Hepatocyte (in vitro differentiated cells): ENCODE data around the gene GZF1. TPM values are rescaled to one million over a fixed set of nuclear protein-coding genes. Genes with fewer than 3 reads are reported as not detected.

Experiments used
- DNase-seq: peaks from one replicate; pipeline ENCODE4 v3.0.0-alpha.2; 2016; ENCODE audit warnings: low spot score
- H2AFZ ChIP-seq: fragments of 200-600 bp; sonication (generic); 2 replicates; pipeline ENCODE4 v1.6.0; 2016; ENCODE audit warnings: antibody characterized with exemption, mild to moderate bottlenecking
- H3K27ac ChIP-seq: fragments of 200-600 bp; sonication (generic); 2 replicates; pipeline ENCODE4 v1.5.1; 2016; ENCODE audit warnings: mild to moderate bottlenecking
- H3K27me3 ChIP-seq: fragments of 200-600 bp; sonication (generic); 2 replicates; pipeline ENCODE4 v1.6.1; 2016
- H3K36me3 ChIP-seq: fragments of 200-600 bp; sonication (generic); replicated peaks from 2 replicates; pipeline ENCODE4 v1.5.1; 2016; ENCODE audit warnings: low read depth; ENCODE audit not compliant: insufficient read depth
- H3K4me1 ChIP-seq: fragments of 200-600 bp; sonication (generic); 2 replicates; pipeline ENCODE4 v1.5.1; 2016; ENCODE audit warnings: mild to moderate bottlenecking, moderate library complexity; ENCODE audit not compliant: insufficient read depth
- H3K4me2 ChIP-seq: fragments of 200-600 bp; sonication (generic); 2 replicates; pipeline ENCODE4 v1.6.0; 2016
- H3K4me3 ChIP-seq: fragments of 200-600 bp; sonication (generic); 2 replicates; pipeline ENCODE4 v1.5.1; 2016; ENCODE audit warnings: mild to moderate bottlenecking
- H3K79me2 ChIP-seq: fragments of 200-600 bp; sonication (generic); 2 replicates; pipeline ENCODE4 v1.6.0; 2017; ENCODE audit warnings: mild to moderate bottlenecking
- H3K9me2 ChIP-seq: fragments of 200-600 bp; sonication (generic); replicated peaks from 2 replicates; pipeline ENCODE4 v1.6.0; 2017; ENCODE audit warnings: mild to moderate bottlenecking; ENCODE audit not compliant: insufficient read depth
- H3K9me3 ChIP-seq: fragments of 200-600 bp; sonication (generic); 2 replicates; pipeline ENCODE4 v1.5.1; 2016; ENCODE audit warnings: low read depth, mild to moderate bottlenecking
- H4K20me1 ChIP-seq: fragments of 200-600 bp; sonication (generic); 2 replicates; pipeline ENCODE4 v1.6.0; 2016; ENCODE audit warnings: mild to moderate bottlenecking; ENCODE audit not compliant: insufficient read depth, poor library complexity, severe bottlenecking
- EZH2 ChIP-seq: fragments of 200-600 bp; sonication (generic); IDR thresholded peaks from 2 replicates; pipeline ENCODE4 v1.6.1; 2016; ENCODE audit warnings: antibody characterized with exemption, mild to moderate bottlenecking, borderline replicate concordance
- EZH2phosphoT487 ChIP-seq: fragments of 200-600 bp; sonication (generic); IDR thresholded peaks from one replicate; pipeline ENCODE4 v1.6.1; 2018; ENCODE audit warnings: antibody characterized with exemption, mild to moderate bottlenecking, low read depth, moderate library complexity; ENCODE audit not compliant: unreplicated experiment, severe bottlenecking
- WGBS: methylation state at CpG from one replicate; pipeline ENCODE4 v1.1.6; 2016; ENCODE audit warnings: low lambda C conversion rate; ENCODE audit errors: missing lambda C conversion rate; 5-methylcytosine and 5-hydroxymethylcytosine counted together
- polyA plus RNA-seq: library from polyadenylated mRNA; unstranded; fragments of >200 nt; fragmentation: Nextera tagmentation; extraction: Ambion mirVana; gene quantifications from 2 replicates; pipeline ENCODE4 v1.2.1, GENCODE V29; 2016
- total RNA-seq: library from RNA; depleted of rRNA; stranded (reverse); fragments of >200 nt; gene quantifications from 2 replicates; pipeline ENCODE4 v1.2.3, GENCODE V29; 2014
- TF ChIP-seq, protein P1 (sequence below): fragments of 200-600 bp; sonication (generic); IDR thresholded peaks from 2 replicates; pipeline ENCODE4 v1.5.1; 2016; ENCODE audit warnings: antibody characterized with exemption, mild to moderate bottlenecking; ENCODE audit not compliant: poor library complexity

GZF1 gene
- total and polyA plus RNA-seq, 2 experiments from 2014 or later, result 8.8 to 17.8 TPM

DNA sequence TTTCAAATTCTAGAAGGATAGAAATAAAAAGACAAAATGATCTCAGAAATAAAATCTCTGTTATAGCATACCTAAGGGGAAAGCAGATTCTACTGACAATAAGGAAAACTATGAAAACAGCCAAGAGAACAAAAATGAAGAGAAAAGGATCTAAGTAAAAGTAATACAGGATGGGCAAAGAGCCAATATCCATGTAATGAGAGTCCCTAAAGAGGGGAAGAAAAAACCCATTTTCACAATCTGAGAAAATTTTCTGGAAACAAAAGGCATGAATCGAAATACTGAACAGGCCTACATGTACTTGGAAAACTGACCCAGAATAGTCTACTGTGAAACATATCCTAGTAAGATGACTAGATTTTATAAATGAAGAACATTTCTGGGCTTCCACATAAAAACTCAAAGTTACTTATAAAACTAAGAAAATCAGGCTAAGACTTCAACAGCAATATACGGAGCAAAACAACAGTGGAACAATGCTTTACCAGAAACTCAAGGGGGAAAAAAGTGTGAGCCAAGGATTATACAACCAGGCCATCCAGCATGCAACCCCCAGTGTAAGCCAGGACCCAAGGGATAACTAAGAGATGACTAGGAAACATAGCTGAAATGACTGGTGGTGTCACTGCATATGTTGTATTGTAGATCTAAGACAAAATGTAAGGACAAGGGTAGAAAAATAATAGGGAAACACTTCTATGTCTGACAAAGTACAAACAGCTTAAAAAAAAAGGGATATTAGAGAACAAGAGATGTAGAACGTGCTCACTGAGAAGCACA lies 49.1 kb downstream of the GZF1 start:
- Histone ChIP-seq H3K79me2 (peaks cover 97% of the 10 kb centered on the region), H3K4me1 (peaks cover 7% of the 10 kb centered on the region), H3K9me2 (no peaks in the 10 kb centered on the region), H3K9me3 (no peaks in the 10 kb centered on the region), H3K4me3 (no peak overlapping the region), H2AFZ (no peak overlapping the region), H3K27ac (no peak overlapping the region), H4K20me1 (peaks cover 3% of the 10 kb centered on the region), H3K36me3 (no peaks in the 10 kb centered on the region), H3K27me3 (no peaks in the 10 kb centered on the region), H3K4me2 (no peak overlapping the region)
- no peak for DNase-seq
- TF ChIP-seq, protein P1, sequence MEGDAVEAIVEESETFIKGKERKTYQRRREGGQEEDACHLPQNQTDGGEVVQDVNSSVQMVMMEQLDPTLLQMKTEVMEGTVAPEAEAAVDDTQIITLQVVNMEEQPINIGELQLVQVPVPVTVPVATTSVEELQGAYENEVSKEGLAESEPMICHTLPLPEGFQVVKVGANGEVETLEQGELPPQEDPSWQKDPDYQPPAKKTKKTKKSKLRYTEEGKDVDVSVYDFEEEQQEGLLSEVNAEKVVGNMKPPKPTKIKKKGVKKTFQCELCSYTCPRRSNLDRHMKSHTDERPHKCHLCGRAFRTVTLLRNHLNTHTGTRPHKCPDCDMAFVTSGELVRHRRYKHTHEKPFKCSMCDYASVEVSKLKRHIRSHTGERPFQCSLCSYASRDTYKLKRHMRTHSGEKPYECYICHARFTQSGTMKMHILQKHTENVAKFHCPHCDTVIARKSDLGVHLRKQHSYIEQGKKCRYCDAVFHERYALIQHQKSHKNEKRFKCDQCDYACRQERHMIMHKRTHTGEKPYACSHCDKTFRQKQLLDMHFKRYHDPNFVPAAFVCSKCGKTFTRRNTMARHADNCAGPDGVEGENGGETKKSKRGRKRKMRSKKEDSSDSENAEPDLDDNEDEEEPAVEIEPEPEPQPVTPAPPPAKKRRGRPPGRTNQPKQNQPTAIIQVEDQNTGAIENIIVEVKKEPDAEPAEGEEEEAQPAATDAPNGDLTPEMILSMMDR, result no peak
- no peak for TF ChIP-seq EZH2phosphoT487
- TF ChIP-seq EZH2, result no peak
- 96% methylated on average over 3 of the region's 3 CpGs for WGBS

DNA sequence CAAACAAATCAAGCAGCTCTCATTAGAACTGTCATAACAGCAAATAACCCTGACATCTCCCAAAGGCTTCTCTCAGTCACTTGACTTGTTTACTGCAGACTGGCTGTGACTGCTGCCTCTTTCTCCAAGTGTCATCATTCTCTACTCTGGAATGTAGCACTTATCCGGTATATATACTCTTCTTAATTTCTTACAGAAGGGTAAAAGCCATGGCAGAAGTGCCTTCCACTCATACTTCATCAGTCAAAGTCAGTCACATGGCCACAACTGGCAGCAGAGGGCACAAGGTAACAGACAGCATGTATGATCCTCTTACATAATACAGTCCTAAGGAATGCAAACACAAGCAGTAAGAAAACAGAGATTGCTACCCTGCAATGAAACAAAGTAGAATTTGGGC lies 50.0 kb downstream of the GZF1 start:
- H3K27me3 ChIP-seq, result no peaks in the 10 kb centered on the region
- H3K9me2 ChIP-seq, result no peaks in the 10 kb centered on the region
- no peak overlapping the region for H2AFZ ChIP-seq
- H3K4me2 ChIP-seq, result no peak overlapping the region
- TF ChIP-seq EZH2phosphoT487 (no peak), EZH2 (no peak)
- TF ChIP-seq, protein P1, result no peak
- no peak overlapping the region for H3K27ac ChIP-seq
- DNase-seq, result no peak
- no peak overlapping the region for H3K4me3 ChIP-seq
- WGBS, result 63% methylated on average over 1 of the region's 1 CpG
- peaks cover 3% of the 10 kb centered on the region for H4K20me1 ChIP-seq
- peaks cover 7% of the 10 kb centered on the region for H3K4me1 ChIP-seq
- H3K36me3 ChIP-seq, result no peaks in the 10 kb centered on the region
- no peaks in the 10 kb centered on the region for H3K9me3 ChIP-seq
- H3K79me2 ChIP-seq, result peaks cover 97% of the 10 kb centered on the region

DNA sequence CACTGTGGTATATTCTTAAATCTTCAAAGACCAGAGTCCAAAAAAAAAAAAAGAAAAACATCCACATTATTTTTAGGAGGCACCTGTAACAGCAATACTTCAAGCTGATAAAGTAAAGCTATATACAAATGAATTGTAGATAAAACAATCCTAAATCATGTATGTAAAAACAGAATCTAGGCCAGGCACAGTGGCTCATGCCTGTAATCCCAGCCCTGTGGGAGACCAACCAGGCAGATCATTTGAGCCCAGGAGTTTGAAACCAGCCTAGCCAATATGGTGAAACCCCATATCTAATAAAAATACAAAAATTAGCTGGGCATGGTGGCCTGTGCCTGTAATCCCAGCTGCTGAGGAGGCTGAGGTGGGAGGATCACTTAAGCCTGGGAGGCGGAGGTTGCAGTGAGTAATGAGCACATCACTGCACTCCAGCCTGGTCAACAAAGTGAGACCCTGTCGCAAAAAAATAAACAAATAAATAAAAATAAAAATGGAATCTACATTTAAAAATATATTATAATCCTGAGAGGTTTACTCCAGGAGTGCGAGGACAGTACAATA lies 52.0 kb downstream of the GZF1 start:
- H3K27me3 ChIP-seq, result no peaks in the 10 kb centered on the region
- H3K4me1 ChIP-seq, result peaks cover 7% of the 10 kb centered on the region
- WGBS, result 86% methylated on average over 3 of the region's 3 CpGs
- H2AFZ ChIP-seq, result no peak overlapping the region
- no peak for TF ChIP-seq EZH2
- TF ChIP-seq, protein P1, result no peak
- no peak for TF ChIP-seq EZH2phosphoT487
- no peaks in the 10 kb centered on the region for H3K9me2 ChIP-seq
- no peak overlapping the region for H3K27ac ChIP-seq
- no peak overlapping the region for H3K4me3 ChIP-seq
- H3K4me2 ChIP-seq, result no peak overlapping the region
- H4K20me1 ChIP-seq, result peaks cover 3% of the 10 kb centered on the region
- H3K79me2 ChIP-seq, result peaks cover 97% of the 10 kb centered on the region
- H3K9me3 ChIP-seq, result no peaks in the 10 kb centered on the region
- no peaks in the 10 kb centered on the region for H3K36me3 ChIP-seq
- no peak for DNase-seq
